HG02759 (cell line): ENCODE results near the gene TRAF4.
"Not testable (repeated sequence)": the region's sequence is repeated elsewhere in the genome, so short reads cannot be mapped to it uniquely, and the experiment has no call there.

Experiments used
- ATAC-seq: cut with Tn5 transposase; IDR thresholded peaks from one replicate; pipeline ENCODE4 v1.9.1; 2021; ENCODE audit warnings: mild to moderate bottlenecking, moderate library complexity; ENCODE audit not compliant: unreplicated experiment

The TRAF4 gene

GRCh38 chr17:28714281-28714680 lies 29.5 kb upstream of the TRAF4 start:
- no peak for ATAC-seq

GRCh38 chr17:28715217-28715616 lies 28.6 kb upstream of the TRAF4 start:
- no peak for ATAC-seq

- ATAC-seq: no peak
Measured at GRCh38 chr17:28716740-28717577, 26.9 kb upstream of the TRAF4 start.

- no peak for ATAC-seq
Measured at GRCh38 chr17:28717578-28718332, 26.1 kb upstream of the TRAF4 start, which contains the start of gene RAB34. RAB34 (minus strand) TSS chr17:28717868; CDS start chr17:28717266, 602 bp downstream.

- ATAC-seq: no peak
Measured at GRCh38 chr17:28718333-28719020, 25.3 kb upstream of the TRAF4 start.

- ATAC-seq: peak; percentile 3
Measured at GRCh38 chr17:28719021-28719433, 24.8 kb upstream of the TRAF4 start.

GRCh38 chr17:28720247-28720996 lies 23.4 kb upstream of the TRAF4 start:
- no peak for ATAC-seq

GRCh38 chr17:28720997-28721329 lies 22.8 kb upstream of the TRAF4 start:
- ATAC-seq: not testable (repeated sequence)

GRCh38 chr17:28722417-28723158 lies 21.2 kb upstream of the TRAF4 start:
- no peak for ATAC-seq

GRCh38 chr17:28723159-28723835 lies 20.5 kb upstream of the TRAF4 start:
- no peak for ATAC-seq

GRCh38 chr17:28723836-28724499 lies 19.8 kb upstream of the TRAF4 start:
- not testable (repeated sequence) for ATAC-seq

- no peak for ATAC-seq
Measured at GRCh38 chr17:28724500-28725165, 19.2 kb upstream of the TRAF4 start.

- ATAC-seq: no peak
Measured at GRCh38 chr17:28725166-28725659, 18.6 kb upstream of the TRAF4 start.

GRCh38 chr17:28725660-28726225 lies 18.1 kb upstream of the TRAF4 start:
- no peak for ATAC-seq

GRCh38 chr17:28726226-28726626 lies 17.6 kb upstream of the TRAF4 start, which contains the start of gene TLCD1:
TLCD1 (minus strand) TSS chr17:28726233; CDS start chr17:28726097, 136 bp downstream.
- no peak for ATAC-seq

GRCh38 chr17:28726627-28727491 lies 17.0 kb upstream of the TRAF4 start:
- ATAC-seq: peak; percentile 36
